Thoracic aorta (tissue), 2 donors: ENCODE results near the gene TRMT44. TPM values are rescaled to one million over a fixed set of nuclear protein-coding genes. Genes with fewer than 3 reads are reported as not detected.
"Not testable (repeated sequence)": the region's sequence is repeated elsewhere in the genome, so short reads cannot be mapped to it uniquely, and the experiment has no call there.

Source experiments
- ATAC-seq: fragments of 150-250 bp; one replicate; pipeline ENCODE4 v1.8.0; 2017; ENCODE audit warnings: low read depth; ENCODE audit not compliant: insufficient number of reproducible peaks, low FRiP score
- DNase-seq: peaks from one replicate; pipeline ENCODE4 v3.0.0-alpha.2; 2020; ENCODE audit warnings: low spot score
- H3K27ac ChIP-seq, 2 donors: fragments of 200-600 bp; sonication (generic); 1 replicate in 1 of 2; 2 replicates in 1 of 2; pipeline ENCODE4 v1.5.1; 2016; ENCODE audit warnings: mild to moderate bottlenecking in 2 of 2, moderate library complexity in 2 of 2
- H3K27me3 ChIP-seq: fragments of 200-600 bp; sonication (generic); replicated peaks from 2 replicates; pipeline ENCODE4 v1.6.0; 2016; ENCODE audit warnings: mild to moderate bottlenecking; ENCODE audit not compliant: insufficient read depth
- H3K36me3 ChIP-seq: fragments of 200-600 bp; sonication (generic); one replicate; pipeline ENCODE4 v1.5.1; 2016
- H3K4me1 ChIP-seq, 2 donors: fragments of 200-600 bp; sonication (generic); 1 replicate in 1 of 2; 2 replicates in 1 of 2; pipeline versions ENCODE4 v1.5.1 to v1.6.0; 2016; ENCODE audit warnings: low read depth in 2 of 2, mild to moderate bottlenecking in 1 of 2; ENCODE audit not compliant: control insufficient read depth in 1 of 2
- H3K4me3 ChIP-seq: fragments of 200-600 bp; sonication (generic); 2 replicates; pipeline ENCODE4 v1.5.1; 2016; ENCODE audit warnings: mild to moderate bottlenecking
- H3K9me3 ChIP-seq: fragments of 200-600 bp; sonication (generic); 2 replicates; pipeline ENCODE4 v1.5.1; 2016
- CTCF ChIP-seq: fragments of 200-600 bp; sonication (generic); IDR thresholded peaks from one replicate; pipeline ENCODE4 v1.5.1; 2019; ENCODE audit warnings: antibody characterized with exemption
- total RNA-seq, 2 donors: library from RNA; depleted of rRNA; stranded (reverse); fragments of >200 nt; gene quantifications; one replicate each; pipeline versions ENCODE4 v1.1.0 to v1.2.3, GENCODE V29; 2016

The TRMT44 gene
- total RNA-seq, 2 donors from 2014 or later, result 19.8 to 30.5 TPM

GRCh38 chr4:8478371-8478770 lies 37.8 kb downstream of the TRMT44 start:
- Histone ChIP-seq H3K9me3 (no peaks in the 10 kb centered on the region), H3K27me3 (no peaks in the 10 kb centered on the region), H3K4me1 (peaks cover 8 to 16% of the 10 kb centered on the region in 2 donors), H3K36me3 (peaks cover 8% of the 10 kb centered on the region), H3K4me3 (no peak overlapping the region), H3K27ac (no peak overlapping the region)
- TF ChIP-seq CTCF, result no peak
- DNase-seq, result no peak
- ATAC-seq, result no peak

DNA sequence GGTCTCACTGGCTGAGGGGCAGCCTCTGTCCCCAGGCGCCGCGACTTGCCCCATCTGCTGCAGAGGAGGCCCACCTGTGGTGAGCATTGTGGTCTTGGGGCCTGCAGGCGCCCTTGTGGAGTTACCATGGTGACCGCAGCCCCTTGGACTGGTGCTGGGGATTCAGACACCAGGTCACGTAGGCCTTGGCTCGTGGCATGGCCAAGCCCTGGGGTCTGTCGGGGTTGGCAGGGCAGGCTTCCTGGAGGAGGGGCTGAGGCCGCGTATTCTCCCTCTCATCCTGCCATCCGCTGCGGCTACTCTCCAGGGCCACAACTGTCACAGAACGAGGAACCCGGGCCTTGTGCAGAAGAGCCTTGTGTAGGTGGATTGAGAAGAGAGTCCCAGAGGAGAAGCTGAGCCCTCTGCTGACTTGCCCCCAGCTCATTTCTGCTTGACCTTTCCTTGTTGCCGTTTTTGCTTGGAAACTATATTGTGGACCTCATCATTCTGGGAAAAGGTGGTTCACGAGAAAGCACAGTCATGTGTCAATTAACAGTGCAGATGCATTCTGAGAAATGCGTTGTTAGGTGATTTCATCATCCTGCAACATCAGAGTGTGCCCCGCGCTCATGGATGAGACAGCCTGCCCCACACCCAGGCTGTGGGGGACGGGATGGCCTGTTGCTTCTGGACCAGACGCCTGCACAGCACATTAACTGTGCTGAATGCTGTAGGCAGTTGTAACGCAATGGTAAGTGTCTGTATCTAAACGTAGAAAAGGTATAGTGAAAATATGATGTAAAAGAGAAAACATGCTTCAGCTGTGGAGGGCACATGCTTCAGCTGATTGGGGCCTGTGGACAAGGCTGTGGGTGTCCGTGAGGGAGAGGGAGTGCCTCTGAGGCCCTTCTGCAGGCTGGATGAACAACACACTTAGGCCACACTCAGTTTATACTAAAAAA lies 38.5 kb downstream of the TRMT44 start:
- H3K27ac ChIP-seq, result no peak overlapping the region
- no peaks in the 10 kb centered on the region for H3K9me3 ChIP-seq
- no peak overlapping the region for H3K4me3 ChIP-seq
- no peak for TF ChIP-seq CTCF
- H3K36me3 ChIP-seq, result peaks cover 8% of the 10 kb centered on the region
- H3K4me1 ChIP-seq, result peaks cover 2 to 9% of the 10 kb centered on the region in 2 donors
- ATAC-seq (no peak), DNase-seq (no peak)
- no peaks in the 10 kb centered on the region for H3K27me3 ChIP-seq

GRCh38 chr4:8480221-8480620 lies 39.6 kb downstream of the TRMT44 start:
- no peaks in the 10 kb centered on the region for H3K4me1 ChIP-seq
- TF ChIP-seq CTCF, result no peak
- H3K27ac ChIP-seq, result no peak overlapping the region
- no peaks in the 10 kb centered on the region for H3K9me3 ChIP-seq
- peaks cover 8% of the 10 kb centered on the region for H3K36me3 ChIP-seq
- H3K4me3 ChIP-seq, result no peak overlapping the region
- H3K27me3 ChIP-seq, result no peaks in the 10 kb centered on the region
- no peak for DNase-seq
- ATAC-seq, result no peak

DNA sequence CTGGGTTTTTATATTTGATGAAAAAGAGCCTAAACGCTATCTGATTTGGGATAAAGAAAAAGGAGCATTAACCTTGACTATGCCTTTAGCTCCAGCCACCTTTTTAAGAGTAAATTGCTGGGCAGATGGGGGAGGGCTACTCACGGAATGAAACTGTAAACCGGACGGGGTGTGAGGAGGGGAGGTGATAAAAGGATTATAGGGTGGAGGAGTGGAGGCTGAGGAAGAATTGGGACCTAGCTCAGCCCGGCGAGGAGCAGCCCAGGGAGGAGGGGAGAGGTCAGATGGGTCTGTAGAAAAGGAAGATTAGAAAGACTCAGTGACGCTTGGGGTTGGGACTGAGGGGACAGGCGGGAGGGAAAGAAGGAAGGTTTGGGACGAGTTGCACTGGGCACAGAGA lies 46.1 kb downstream of the TRMT44 start:
- H3K9me3 ChIP-seq, H3K4me3 ChIP-seq, DNase-seq, H3K27me3 ChIP-seq, H3K27ac ChIP-seq, H3K36me3 ChIP-seq, ATAC-seq, H3K4me1 ChIP-seq: not testable (repeated sequence)

GRCh38 chr4:8488791-8489369 lies 48.3 kb downstream of the TRMT44 start:
- Histone ChIP-seq H3K4me3 (no peak overlapping the region), H3K4me1 (no peaks in the 10 kb centered on the region), H3K27me3 (no peaks in the 10 kb centered on the region), H3K27ac (no peak overlapping the region), H3K9me3 (no peaks in the 10 kb centered on the region), H3K36me3 (no peaks in the 10 kb centered on the region)
- no peak for TF ChIP-seq CTCF
- no peak for DNase-seq
- ATAC-seq, result no peak

GRCh38 chr4:8491478-8491877 lies 50.9 kb downstream of the TRMT44 start:
- DNase-seq, H3K9me3 ChIP-seq, H3K27me3 ChIP-seq, H3K4me3 ChIP-seq, ATAC-seq, H3K4me1 ChIP-seq, H3K27ac ChIP-seq, H3K36me3 ChIP-seq: not testable (repeated sequence)
